HG02973 (cell line): Measurements from ENCODE around the gene UQCRFS1.
"Not testable (repeated sequence)": the region's sequence is repeated elsewhere in the genome, so short reads cannot be mapped to it uniquely, and the experiment has no call there.

Experiments used
- ATAC-seq: cut with Tn5 transposase; IDR thresholded peaks from one replicate; pipeline ENCODE4 v1.9.1; 2021; ENCODE audit warnings: moderate library complexity; ENCODE audit not compliant: unreplicated experiment

UQCRFS1 gene

GRCh38 chr19:29212648-29213573 is at the start of gene UQCRFS1:
Gene UQCRFS1 (minus strand): TSS chr19:29213151. CDS start chr19:29213118, 33 bp downstream.
- peak; percentile 94 for ATAC-seq

- no peak for ATAC-seq
Measured at GRCh38 chr19:29262085-29262484, 49.1 kb upstream of the UQCRFS1 start.

GRCh38 chr19:29260477-29261317 is 47.7 kb upstream of the UQCRFS1 start:
- no peak for ATAC-seq

GRCh38 chr19:29259867-29260281 is 46.9 kb upstream of the UQCRFS1 start:
- no peak for ATAC-seq

- ATAC-seq, result no peak
Measured at GRCh38 chr19:29259153-29259552, 46.2 kb upstream of the UQCRFS1 start.

GRCh38 chr19:29256516-29256915 is 43.6 kb upstream of the UQCRFS1 start:
- no peak for ATAC-seq

- no peak for ATAC-seq
Measured at GRCh38 chr19:29255912-29256311, 43.0 kb upstream of the UQCRFS1 start.

- ATAC-seq, result no peak
Measured at GRCh38 chr19:29255006-29255405, 42.1 kb upstream of the UQCRFS1 start.

GRCh38 chr19:29249798-29250197 is 36.8 kb upstream of the UQCRFS1 start:
- not testable (repeated sequence) for ATAC-seq

- no peak for ATAC-seq
Measured at GRCh38 chr19:29248332-29248844, 35.4 kb upstream of the UQCRFS1 start.

GRCh38 chr19:29247872-29248271 is 34.9 kb upstream of the UQCRFS1 start:
- ATAC-seq, result no peak

- ATAC-seq, result no peak
Measured at GRCh38 chr19:29247471-29247870, 34.5 kb upstream of the UQCRFS1 start.

- no peak for ATAC-seq
Measured at GRCh38 chr19:29247051-29247450, 34.1 kb upstream of the UQCRFS1 start.

GRCh38 chr19:29245215-29245614 is 32.3 kb upstream of the UQCRFS1 start:
- ATAC-seq, result no peak

GRCh38 chr19:29241324-29241723 is 28.4 kb upstream of the UQCRFS1 start:
- no peak for ATAC-seq

GRCh38 chr19:29239213-29239776 is 26.3 kb upstream of the UQCRFS1 start:
- no peak for ATAC-seq

GRCh38 chr19:29233591-29233990 is 20.6 kb upstream of the UQCRFS1 start:
- no peak for ATAC-seq

- no peak for ATAC-seq
Measured at GRCh38 chr19:29232315-29232852, 19.4 kb upstream of the UQCRFS1 start.

- not testable (repeated sequence) for ATAC-seq
Measured at GRCh38 chr19:29231306-29231705, 18.4 kb upstream of the UQCRFS1 start.

GRCh38 chr19:29217616-29218015 is 4.7 kb upstream of the UQCRFS1 start:
- no peak for ATAC-seq

GRCh38 chr19:29216021-29216420 is 3.1 kb upstream of the UQCRFS1 start:
- ATAC-seq, result no peak
